ENCODE measurements around the gene AIF1L.
A peak's percentile ranks its signal among the peaks of the same experiment; 100 is the strongest.
"Not testable (repeated sequence)": the region's sequence is repeated elsewhere in the genome, so short reads cannot be mapped to it uniquely, and the experiment has no call there.

The AIF1L gene

DNA sequence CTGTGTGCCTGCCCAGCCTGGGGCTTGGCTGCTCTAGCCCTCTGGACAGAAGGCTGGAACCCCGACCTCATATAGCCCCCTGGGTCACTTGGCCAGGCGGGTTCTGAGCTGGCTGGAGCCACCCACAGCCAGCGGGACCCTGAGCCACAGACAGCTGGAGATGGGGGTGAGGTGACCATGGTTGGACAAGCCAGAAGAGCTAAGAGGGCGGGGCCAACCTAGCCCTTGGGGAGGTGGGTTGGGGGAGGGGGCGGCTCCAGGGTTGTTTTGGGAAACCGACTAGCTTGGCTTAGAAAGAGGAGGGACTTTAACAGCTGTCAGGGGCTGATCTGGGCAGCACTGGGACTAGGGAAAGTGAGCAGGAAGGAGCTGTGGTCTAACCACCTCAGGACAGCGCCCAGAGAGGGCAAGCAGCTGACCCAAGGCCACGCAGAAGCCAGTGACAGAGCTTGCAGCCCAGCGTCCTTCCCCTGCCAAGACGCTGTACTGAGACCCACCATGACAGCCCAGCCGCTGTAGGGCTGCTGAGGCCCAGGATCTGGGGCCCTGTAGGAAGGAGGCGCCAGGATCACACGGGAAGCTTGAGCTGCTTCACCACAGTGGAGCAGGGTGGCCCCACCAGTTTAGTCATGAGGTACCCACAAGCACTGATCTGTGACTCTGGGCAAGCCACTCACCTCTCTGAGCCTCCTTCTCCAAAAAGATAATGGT, 2.2 kb downstream of the AIF1L start:
- peak; percentile 77 for DNase-seq (ENCODE audit: low read depth, low spot score)

GRCh38 chr9:131099102-131099606, 2.8 kb downstream of the AIF1L start:
- no peak for DNase-seq (ENCODE audit: low read depth, low spot score)

- not testable (repeated sequence) for DNase-seq (ENCODE audit: low read depth, low spot score)
Measured at GRCh38 chr9:131099845-131100244, 3.5 kb downstream of the AIF1L start.

GRCh38 chr9:131100445-131100844, 4.1 kb downstream of the AIF1L start:
- DNase-seq (ENCODE audit: low read depth, low spot score): peak; percentile 28

DNA sequence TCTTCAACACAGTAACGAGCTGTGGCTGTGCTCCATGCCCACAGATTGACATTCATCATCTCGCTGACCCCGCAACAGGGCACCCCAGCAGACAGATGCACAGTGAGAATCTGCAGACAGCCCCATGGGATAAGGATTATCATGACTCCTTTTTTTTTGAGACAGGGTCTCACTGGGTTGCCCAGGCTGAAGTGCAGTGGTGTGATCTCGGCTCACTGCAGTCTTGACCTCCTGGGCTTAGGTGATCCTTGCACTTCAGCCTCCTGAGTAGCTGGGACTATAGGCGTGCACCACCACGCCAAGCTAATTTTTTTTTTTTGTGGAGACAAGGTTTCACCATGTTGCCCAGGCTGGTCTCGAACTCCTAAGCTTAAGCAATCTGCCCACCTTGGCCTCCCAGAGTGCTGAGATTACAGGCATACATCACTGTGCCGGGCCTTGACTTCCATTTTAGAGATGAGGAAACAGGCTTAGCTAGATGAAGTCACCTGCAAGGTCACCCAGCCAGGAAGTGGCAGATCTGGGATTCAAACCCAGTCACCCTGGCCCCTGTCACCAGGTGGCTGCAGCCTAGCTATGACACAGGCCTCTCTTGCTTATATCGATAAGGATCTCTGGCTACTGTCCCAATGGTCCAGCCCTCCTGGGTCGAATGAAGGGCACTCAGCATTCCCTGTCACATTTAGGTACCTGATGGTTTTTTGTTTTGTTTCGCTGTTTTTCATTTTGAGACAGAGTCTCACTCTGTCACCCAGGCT, 5.1 kb downstream of the AIF1L start:
- no peak for DNase-seq (ENCODE audit: low read depth, low spot score)

DNA sequence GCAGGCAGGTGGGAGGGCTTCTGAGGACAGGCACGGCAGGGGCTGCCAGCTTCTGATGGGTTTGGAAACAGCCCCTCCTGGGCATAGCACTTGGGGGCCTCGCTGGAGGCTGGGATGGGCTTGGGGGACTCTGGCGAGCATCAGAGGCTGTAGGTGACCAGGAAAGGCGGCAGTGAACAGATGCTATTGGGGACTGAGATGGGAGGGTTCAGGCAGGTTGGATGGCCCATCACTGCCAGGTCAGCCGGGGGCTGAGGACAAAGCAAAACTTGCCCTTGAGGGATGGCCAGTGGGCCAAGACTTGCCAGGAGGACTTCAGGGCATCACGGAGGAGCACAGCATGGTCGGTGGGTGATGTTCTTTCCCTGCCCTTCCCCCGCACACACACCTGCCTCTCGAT, 6.7 kb downstream of the AIF1L start:
- no peak for DNase-seq (ENCODE audit: low read depth, low spot score)

DNA sequence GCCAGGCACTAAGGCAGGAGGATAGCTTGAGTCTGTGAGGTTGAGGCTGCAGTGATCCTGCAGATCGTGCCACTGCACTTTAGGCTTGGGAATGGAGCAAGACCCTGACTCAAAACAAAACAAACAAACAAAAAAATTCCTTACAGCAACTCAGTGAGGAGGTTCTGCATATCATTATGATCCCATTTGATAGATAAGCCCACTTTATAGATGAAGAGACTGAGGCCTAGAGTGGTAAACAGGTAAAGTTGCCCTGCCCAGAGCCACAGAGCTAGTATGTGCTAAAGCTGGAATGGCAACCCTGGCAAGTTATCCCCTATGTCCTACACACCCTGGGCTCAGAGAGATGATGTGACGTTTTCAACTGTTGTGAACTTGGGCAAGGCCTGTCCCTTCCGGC, 7.2 kb downstream of the AIF1L start:
- DNase-seq (ENCODE audit: low read depth, low spot score): no peak

GRCh38 chr9:131104016-131104740, 7.8 kb downstream of the AIF1L start:
- DNase-seq (ENCODE audit: low read depth, low spot score): no peak

GRCh38 chr9:131105952-131106351, 9.6 kb downstream of the AIF1L start:
- DNase-seq (ENCODE audit: low read depth, low spot score): no peak

DNA sequence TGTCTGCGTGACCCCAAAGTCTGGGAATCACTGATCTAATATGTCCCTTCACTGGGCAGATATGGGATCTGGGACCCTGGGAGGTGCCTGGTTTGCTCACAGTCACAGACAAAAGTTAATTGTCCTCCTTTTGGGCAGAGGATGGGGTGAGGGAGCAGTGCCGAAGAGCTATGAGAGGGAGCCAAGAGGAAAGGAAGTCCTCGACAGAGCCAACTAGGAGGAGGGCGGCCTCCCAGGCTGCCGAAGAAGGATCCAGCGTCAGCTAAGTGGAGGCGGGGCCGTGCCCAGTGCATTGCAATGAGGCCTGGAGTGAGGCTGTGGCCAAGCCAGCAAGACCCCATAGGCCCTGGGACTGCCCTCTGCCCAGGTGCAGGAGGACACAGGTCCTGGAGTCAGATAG, 11.4 kb downstream of the AIF1L start:
- DNase-seq (ENCODE audit: low read depth, low spot score): no peak

- no peak for DNase-seq (ENCODE audit: low read depth, low spot score)
Measured at GRCh38 chr9:131111186-131111853, 15.0 kb downstream of the AIF1L start.

DNA sequence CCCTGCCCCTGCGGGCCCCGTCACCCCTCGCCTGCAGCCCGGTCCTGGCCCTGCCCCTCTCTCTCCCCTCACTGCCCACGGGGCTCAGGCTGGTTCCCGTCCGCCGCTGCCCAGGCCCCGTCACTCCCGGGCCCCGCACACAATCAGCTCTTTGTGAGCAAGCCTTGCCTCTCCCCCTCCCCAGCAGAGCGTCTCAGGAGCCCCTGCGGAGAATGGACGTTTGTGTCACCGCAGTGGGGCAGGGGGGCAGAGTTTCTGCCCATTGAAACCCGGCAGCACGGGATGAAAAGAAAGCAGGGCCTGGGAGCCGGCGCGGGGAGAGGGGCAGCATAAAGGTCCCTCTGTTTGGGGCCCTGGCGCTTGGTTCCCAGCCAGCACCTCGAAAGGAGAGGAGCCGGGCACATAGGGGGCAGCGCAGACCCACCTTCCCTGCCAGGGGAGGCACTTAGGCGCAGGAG, 15.6 kb downstream of the AIF1L start:
- DNase-seq (ENCODE audit: low read depth, low spot score): peak; percentile 47

GRCh38 chr9:131112374-131113154, 16.2 kb downstream of the AIF1L start:
- no peak for DNase-seq (ENCODE audit: low read depth, low spot score)

DNA sequence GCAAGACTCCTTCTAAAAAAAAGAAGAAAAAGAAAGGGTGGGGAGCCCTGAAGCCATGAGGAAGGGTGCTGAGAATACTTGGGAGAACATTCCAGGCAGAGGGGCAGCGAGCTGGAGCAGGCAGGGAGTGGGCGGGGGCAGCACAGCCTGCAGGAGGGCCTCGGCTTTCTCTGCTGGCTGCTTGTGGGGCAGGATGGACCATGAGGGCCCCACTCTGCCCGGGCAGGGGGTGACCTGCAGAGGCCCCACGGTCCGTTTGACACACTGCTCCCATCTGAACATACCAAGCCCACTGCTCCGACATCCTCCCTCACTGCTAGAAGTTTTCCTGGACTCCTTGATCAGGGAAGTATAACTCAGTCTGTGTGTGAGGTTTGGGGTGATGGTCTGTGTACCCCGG, 17.3 kb downstream of the AIF1L start:
- DNase-seq (ENCODE audit: low read depth, low spot score): no peak

DNA sequence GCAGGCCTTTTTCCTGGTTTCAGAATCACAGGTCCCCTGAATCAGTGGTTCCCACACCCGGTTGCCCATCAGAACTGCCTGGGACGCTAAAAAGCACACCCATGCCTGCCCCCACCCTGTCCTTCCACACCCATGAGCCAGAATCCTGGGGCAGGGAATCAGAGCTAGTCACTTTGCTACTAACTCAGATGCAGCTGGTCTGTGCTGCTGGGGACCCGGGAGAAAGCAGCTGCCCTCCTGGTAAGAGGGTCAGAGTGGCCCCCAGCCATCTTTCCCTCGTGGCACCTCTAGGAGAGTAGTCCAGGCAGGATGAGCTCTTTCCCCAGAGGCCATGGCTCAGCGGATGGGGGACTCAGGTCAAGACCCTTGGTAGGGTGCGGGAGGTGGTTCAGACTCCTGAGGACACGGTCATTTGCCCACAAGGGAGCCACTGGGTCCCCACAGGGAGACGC, 17.8 kb downstream of the AIF1L start:
- no peak for DNase-seq (ENCODE audit: low read depth, low spot score)

DNA sequence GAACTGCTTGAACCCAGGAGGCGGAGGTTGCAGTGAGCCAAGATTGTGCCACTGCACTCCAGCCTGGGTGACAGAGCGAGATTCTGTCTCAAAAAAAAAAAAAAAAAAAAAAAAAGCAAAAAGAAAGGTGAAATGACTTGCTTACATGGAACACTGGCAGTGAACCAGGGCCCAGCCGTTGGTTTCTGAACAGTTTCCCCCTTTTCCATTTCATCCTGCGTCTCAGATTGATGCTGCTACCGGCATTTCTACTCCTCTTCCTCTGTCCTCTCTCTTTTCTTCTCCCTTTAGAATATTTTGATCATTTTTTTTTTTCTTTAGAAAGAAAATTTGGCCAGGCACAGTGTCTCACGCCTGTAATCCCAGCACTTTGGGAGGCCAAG, 19.0 kb downstream of the AIF1L start:
- DNase-seq (ENCODE audit: low read depth, low spot score): not testable (repeated sequence)

- DNase-seq (ENCODE audit: low read depth, low spot score): no peak
Measured at GRCh38 chr9:131116281-131117120, 20.2 kb downstream of the AIF1L start.

- DNase-seq (ENCODE audit: low read depth, low spot score): no peak
Measured at GRCh38 chr9:131117121-131117761, 20.9 kb downstream of the AIF1L start.

- no peak for DNase-seq (ENCODE audit: low read depth, low spot score)
Measured at GRCh38 chr9:131117762-131118145, 21.4 kb downstream of the AIF1L start.

All from ELF-1 (cell line).